HG03060 (cell line): Measurements from ENCODE around the gene ADM5.
"Not testable (repeated sequence)": the region's sequence is repeated elsewhere in the genome, so short reads cannot be mapped to it uniquely, and the experiment has no call there.

Experiments
- ATAC-seq: cut with Tn5 transposase; IDR thresholded peaks from one replicate; pipeline ENCODE4 v1.9.1; 2021; ENCODE audit warnings: low read depth, moderate number of reproducible peaks; ENCODE audit not compliant: unreplicated experiment

ADM5 gene

DNA sequence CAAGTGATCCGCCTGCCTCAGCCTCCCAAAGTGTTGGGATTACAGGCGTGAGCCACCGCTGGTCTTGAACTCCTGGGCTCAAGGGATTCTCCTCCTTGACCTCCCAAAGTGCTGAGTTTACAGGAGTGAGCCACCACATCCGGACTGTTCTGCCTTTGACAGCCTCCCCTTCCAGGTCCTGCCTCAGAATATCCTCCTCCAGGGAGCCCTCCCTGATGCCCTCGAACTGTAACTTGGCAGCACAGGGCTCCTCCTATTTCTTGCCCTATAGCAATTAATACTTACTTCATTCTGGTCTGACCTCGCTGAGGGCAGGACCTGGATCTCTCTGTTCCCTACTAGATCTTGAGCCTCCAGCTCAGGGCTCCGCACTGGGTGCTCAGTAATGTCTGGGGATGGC lies 7.5 kb downstream of the ADM5 start:
- ATAC-seq, result no peak

DNA sequence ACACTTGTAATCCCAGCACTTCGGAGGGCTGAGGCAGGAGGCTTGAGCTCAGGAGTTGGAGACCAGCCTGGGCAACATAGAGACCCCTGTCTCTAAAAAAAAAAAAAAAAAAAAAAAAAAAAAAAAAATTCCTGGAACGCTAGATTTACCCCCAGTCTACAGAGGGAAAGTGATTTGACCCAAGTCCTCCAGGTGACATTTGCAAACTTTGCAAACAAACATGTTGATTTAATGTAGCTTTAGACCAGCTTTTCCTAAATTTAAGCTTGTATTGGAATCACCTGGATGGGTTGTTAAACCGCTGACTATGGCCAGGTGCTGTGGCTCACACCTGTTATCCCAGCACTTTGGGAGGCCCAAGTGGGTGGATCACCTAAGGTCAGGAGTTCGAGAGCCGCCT lies 10.0 kb downstream of the ADM5 start:
- no peak for ATAC-seq

DNA sequence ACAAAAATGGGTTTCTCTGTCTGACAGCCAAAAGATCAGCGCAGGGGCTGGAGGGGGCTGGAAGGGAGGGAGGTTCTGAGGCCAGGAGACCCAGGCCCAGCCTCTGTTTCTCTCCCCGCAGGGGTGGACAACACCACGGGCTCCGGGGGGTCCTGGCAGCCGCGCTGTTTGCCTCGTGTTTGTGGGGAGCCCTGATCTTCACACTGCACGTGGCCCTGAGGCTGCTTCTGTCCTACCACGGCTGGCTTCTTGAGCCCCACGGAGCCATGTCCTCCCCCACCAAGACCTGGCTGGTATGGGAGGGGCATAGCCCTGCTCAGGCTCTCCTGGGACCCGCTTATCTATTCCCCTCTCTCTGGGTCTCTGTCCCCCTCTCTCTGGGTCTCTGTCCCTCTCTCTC lies 11.2 kb downstream of the ADM5 start:
- no peak for ATAC-seq

DNA sequence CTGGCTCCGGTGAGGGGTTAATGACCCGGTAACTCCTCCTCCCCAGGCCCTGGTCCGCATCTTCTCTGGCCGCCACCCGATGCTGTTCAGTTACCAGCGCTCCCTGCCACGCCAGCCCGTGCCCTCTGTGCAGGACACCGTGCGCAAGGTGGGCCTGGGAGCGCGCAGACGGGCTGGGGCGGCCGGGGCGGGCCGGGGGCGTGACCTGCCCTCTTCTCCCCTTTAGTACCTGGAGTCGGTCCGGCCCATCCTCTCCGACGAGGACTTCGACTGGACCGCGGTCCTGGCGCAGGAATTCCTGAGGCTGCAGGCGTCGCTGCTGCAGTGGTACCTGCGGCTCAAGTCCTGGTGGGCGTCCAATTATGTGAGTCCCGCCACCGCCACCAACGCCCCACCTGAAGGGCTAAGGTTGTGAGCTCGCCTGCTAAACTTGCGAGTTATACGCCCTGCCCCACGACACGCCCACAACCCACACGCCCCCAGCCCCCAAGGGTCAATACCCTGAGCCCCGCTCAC lies 11.9 kb downstream of the ADM5 start:
- no peak for ATAC-seq

DNA sequence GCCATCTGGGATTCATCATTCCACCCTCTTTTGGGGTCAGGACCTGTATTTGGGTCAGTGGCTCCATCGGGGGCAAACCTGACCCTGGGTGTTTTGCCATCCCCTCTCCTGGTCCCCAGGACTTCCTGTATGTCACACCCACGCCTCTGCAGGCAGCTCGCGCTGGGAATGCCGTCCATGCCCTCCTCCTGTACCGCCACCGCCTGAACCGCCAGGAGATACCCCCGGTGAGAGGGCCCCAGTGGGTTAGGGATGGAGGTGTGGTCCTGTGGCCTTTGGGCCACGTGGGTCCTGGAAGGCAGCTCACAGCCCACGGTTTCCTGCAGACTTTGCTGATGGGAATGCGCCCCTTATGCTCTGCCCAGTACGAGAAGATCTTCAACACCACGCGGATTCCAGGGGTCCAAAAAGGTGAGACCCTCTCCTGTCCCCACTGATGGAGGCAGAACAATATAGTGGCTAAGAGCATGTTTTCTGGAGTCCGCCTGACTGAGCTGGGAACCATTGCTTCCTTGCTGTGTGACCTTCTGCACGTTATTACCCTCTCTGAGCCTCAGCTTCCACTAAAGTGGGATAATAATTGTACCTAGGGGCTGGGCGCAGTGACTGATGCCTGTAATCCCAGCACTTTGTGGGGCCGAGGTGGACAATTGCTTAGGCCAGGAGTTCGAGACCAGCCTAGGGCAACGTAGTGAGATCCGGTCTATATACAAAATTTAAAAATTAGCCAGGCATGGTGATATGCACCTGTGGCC lies 15.7 kb downstream of the ADM5 start:
- ATAC-seq, result no peak

DNA sequence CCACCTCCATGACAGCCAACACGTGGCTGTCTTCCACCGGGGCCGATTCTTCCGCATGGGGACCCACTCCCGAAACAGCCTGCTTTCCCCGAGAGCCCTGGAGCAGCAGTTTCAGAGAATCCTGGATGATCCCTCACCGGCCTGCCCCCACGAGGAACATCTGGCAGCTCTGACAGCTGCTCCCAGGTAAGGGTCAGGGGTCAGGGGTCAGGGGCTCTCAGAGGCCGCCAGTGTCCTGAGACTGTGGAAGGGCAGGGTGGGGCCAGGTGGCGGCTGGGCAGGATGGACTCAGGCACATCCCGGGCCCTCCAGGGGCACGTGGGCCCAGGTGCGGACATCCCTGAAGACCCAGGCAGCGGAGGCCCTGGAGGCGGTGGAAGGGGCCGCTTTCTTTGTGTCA lies 16.5 kb downstream of the ADM5 start:
- ATAC-seq, result no peak

DNA sequence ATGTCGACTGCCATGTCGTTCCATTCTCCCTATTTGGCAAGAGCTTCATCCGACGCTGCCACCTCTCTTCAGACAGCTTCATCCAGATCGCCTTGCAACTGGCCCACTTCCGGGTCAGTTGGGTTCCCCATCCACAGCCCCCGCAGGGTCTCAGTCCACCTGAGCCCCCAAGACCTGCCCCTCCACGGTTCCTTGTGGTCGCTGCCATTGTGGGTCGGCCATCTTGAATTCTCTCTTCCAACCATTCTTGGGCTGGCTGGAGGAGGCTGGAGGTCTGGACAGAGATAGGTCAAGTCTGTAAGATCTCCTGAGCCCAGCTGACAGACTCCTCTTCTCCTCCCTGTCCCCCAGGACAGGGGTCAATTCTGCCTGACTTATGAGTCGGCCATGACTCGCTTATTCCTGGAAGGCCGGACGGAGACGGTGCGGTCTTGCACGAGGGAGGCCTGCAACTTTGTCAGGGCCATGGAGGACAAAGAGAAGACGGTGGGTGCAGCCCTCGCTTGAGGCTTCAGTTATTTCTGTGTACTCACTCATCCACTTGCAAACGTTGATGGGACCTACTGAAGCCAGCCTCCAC lies 21.1 kb downstream of the ADM5 start:
- no peak for ATAC-seq

DNA sequence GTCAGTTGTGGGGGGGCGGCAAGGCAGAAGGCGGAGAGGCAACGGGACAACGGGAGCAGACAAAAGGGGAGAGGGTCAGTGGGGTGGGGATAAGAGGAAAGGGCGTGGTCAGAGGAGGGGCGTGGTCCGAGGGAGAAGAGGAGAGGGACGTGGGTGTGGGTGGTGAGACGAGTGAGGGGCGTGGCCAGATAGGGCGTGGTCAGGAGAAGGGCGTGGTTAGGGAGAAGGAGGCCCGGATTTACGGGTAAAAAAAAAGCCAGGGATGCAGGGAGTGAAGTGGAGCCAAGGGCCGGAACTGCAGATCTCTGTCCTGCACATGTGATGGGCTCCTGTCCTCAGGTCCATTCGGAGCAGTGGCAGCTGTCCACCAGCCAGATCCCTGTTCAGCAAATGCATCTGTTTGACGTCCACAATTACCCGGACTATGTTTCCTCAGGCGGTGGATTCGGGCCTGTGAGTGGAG lies 23.0 kb downstream of the ADM5 start:
- ATAC-seq, result no peak

DNA sequence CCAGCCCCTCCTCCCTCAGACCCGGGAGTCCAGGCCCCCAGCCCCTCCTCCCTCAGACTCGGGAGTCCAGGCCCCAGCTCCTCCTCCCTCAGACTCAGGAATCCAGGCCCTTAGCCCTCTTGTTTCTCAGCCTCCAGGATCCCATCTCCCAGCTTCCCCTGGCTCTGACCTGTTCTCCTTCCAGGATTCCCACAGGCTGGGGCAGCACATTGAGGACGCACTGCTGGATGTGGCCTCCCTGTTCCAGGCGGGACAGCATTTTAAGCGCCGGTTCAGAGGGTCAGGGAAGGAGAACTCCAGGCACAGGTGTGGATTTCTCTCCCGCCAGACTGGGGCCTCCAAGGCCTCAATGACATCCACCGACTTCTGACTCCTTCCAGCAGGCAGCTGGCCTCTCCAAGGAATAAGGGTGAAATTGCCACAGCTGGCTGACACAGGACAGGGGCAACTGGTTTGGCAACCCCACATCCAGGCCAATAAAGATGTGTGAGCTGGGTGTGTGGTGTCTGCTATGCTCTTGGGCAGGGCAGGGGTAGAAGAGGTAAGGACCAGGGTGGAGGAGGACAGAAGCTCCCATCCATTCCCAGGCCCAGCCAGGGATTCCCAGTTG lies 23.9 kb downstream of the ADM5 start:
- no peak for ATAC-seq

DNA sequence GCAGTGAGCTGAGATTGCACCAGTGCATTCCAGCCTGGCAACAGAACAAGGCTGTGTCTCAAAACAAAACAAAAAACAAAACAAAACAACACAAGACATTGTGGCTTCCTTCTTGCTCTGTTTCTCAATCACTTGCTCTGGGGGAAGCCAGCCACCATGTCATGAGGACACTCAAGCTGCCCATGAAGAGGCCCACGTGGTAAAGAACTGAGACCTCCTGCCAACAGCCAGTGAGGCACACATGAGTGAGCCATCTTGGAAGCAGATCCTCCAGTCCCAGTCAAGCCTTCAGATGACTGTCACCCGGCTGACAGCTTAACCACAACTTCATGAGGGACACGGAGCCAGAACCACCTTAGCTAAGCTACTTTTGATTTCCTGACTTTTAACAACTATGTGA lies 26.8 kb downstream of the ADM5 start:
- no peak for ATAC-seq

DNA sequence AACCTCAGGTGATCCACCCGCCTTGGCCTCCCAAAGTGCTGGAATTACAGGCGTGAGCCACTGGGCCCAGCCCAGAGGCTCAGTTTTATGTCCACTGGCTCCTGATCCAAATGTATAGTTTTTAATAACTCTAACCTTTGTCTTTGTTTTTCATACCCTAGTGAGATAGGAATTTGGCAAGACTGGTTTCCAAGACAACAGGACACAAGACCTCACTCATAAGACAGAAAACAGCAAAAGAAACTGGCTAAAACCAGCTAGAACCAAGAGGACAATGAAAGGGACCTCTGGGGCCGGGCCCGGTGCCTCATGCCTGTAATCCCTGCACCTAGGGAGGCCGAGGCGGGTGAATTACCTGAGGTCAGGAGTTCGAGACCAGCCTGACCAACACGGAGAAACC lies 29.1 kb downstream of the ADM5 start:
- ATAC-seq, result no peak

DNA sequence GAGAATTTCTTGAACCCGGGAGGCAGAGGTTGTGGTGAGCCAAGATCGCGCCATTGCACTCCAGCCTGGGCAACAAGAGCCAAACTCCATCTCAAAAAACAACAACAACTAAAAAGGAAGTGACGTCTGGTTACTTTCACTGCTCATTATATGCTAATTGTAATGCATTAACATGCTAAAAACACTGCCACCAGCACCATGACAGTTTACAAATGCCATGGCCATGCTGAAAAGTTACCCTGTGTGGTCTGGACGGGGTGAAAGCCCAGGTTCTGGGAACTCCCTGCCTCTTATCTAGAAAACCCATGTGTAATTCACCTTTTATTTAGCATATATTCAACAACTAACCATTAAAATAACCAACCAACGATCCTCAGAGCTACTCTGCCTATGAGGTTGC lies 29.6 kb downstream of the ADM5 start:
- ATAC-seq, result no peak

DNA sequence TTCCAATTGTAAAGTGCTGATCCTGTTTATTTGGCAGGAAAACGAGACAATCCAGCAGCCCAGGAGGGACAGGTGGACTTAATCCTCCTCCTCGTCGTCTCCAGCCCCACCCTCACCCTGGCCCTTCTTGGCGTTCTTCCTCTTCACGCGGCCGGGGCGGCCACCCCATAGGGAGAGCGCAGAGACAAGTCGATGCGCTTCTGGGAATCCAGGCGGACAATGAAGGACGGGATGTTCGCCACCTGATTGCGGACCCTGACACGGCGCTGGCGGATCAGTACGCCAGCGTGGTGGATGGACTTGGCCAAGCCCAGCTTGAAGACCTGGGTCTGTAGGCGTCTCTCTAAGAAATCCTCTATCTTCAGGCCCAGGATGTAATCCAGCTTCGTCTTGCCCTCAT lies 30.0 kb downstream of the ADM5 start:
- ATAC-seq, result not testable (repeated sequence)

DNA sequence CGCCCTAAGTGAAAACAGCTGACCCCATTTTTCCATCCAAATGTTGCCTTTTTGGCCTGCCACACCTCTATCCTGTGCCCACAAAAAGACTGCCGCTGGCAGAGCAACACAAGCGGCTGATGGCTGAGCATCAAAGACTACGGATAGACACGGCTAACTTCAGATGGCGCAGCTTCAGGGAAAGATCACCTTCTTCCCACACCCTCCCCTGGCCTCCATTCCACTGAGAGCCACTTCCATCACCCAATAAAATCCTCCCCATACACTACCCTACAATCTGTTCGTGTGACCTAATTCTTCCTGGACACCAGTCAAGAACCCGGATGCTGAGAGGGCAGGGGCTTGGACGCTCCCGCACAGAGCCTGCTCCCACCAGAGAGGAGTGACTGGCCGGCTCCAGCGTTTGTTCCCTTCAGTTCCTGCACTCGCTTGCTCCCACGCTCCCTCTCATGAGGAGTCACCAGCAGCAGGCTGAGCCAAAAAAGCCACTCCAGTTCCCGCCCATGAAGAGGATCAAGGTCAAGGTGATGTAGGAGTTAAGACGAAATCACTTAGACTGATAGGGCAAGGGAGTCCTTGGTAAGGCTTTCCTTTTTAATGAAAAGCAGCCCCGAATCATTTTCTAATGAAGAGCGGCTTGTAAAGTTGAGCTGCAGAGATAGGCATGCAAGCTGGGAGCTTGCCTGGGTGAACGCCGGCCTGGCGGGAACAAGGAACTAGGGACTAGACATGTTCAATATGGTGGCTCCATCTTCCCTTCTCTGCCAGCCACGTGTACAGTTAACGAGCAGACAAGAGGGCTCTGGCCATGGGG lies 38.0 kb downstream of the ADM5 start:
- ATAC-seq, result no peak

DNA sequence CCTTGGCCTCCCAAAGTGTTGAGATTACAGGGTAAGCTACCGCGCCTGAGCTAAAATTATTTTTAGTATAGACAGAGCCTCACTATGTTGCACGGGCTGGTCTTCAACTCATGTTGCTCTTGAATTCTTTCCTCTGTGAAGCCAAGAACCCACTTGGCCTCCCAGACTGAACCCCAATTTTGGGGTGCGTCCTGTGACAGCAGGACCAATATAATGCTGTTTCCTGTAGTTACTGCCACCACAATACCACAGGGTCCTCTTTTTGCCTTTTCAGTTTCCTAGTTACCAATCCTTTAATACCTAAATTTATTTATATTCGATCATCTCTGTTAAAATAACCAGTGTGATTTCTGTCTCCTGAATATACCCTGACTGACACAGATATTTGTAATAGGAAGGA lies 40.8 kb downstream of the ADM5 start:
- ATAC-seq, result no peak

DNA sequence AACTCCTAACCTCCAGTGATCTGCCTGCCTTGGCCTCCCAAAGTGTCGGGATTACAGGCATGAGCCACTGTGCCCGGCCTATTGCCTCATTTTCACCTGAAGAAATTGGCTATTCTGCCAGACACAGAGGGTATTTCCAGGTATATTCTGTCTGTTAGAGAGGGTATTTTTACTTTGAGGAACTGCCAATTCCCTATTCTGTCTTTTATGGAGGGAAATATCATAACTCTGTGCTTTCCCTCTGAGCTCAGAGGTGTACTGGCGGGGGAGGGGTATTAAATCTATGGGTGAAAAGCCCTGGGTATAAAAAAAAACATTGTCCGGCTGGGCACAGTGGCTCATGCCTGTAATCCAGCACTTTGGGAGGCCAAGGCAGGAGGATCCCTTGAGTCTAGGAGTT lies 48.9 kb downstream of the ADM5 start:
- no peak for ATAC-seq

DNA sequence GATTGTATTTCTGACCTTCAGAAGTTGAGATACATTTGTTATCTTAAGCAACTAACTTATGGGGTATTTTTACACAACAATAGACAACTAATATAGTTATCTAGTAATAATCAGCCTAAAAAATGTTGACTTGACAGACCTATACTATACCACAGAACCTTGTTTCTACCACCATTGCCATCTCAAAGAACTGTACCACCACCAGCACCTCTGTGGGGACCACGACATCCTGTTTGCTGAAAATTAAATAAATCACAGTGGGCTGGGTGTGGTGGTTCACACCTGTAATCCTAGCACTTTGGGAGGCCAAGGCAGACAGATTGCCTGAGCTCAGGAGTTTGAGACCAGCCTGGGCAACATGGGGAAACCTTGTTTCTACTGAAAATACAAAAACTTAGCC lies 49.7 kb downstream of the ADM5 start:
- no peak for ATAC-seq

DNA sequence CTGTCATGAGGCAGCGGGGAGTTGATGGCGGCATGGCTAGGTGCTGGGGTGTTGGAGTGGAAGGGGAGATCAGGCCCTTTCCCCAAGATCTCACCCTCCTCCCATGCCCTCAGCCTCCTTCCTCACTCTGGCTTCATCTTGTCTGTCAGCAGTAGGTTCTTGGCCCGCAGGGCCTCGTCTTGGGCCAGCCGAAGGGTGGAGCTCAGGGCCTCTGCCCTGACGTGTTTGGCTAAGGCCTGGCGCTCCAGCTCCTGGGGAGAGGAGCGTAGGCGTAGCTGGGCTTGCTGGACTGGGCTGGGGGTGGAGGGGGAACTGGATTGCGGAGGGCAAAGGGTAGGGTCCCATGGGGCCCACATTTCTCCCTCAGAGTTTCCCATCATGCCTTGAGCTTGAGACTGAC lies 50.5 kb downstream of the ADM5 start:
- ATAC-seq, result no peak
